GM19240 (cell line): Measurements from ENCODE around the gene IQCK.

Experiments used
- DNase-seq: peaks from one replicate; pipeline ENCODE4 v3.0.0; 2011; ENCODE audit warnings: low spot score; ENCODE audit not compliant: insufficient read length

The IQCK gene

DNA sequence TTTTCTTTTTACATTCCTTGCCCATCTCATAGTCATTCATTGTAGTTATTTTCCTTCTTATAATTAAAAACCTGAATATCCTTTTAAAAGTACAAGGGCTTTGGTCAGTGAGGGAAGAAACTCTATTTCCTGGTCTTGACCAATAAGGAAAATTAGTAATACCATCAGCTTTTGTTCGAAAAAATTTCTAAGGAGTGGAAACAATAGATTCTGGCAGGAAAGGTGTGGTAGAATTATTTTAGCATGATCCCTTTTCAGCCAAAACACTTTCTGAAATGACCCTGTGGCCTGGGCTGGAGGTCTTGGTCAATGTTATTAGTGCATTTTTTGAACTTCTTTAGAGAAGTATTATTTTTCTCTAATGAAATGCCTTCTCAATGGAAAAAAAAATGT, 36.6 kb downstream of the IQCK start:
- DNase-seq, result no peak

- no peak for DNase-seq
Observed at GRCh38 chr16:19755268-19755667, 37.2 kb downstream of the IQCK start.

DNA sequence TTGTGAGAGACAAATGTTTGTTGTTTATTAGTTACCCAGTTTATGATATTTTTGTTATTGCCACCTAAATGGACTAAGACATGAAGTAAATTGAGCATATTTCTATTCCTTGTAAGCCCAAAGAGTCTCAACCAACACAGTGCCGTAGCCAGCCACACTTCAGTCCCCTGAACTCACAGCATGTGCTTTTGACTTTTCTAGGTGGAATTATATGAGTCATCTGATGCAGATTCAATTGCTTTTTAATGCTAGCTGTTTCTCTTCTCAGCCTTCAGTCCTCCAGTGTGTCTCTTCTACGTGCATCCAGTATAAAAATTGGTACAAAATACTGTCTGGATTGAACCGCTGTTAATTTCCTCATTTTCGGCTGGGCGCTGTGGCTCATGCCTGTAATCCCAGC, 39.0 kb downstream of the IQCK start:
- DNase-seq, result no peak

- DNase-seq, result no peak
Observed at GRCh38 chr16:19757762-19758595, 39.9 kb downstream of the IQCK start.

DNA sequence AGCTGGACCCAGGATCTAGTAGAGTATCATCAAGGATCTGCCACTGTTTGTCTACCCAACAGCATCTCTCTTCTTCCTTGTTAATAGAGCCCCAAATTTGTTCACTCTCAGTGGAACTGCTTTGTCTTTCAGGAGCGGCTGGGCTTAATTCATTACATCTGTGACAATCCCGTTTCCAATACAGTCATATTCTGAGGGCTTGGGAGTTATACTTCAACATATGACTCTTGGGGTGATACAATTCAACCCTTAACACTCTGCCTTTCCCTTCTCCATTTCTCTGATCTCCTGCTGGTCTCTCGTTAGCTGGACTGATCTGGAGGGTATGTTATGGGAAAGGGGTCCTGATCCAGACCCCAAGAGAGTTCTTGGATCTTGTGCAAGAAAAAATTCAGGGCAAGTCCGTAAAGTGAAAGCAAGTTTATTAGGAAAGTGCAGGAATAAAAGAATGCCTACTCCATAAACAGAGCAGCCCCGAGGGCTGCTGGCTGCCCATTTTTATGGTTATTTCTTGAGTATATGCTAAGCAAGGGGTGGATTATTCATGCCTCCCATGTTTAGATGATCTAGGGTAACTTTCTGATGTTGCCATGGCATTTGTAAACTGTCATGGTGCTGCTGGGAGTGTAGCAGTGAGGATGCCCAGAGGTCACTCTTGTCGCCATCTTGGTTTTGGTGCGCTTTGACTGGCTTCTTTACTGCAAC, 42.4 kb downstream of the IQCK start:
- no peak for DNase-seq

DNA sequence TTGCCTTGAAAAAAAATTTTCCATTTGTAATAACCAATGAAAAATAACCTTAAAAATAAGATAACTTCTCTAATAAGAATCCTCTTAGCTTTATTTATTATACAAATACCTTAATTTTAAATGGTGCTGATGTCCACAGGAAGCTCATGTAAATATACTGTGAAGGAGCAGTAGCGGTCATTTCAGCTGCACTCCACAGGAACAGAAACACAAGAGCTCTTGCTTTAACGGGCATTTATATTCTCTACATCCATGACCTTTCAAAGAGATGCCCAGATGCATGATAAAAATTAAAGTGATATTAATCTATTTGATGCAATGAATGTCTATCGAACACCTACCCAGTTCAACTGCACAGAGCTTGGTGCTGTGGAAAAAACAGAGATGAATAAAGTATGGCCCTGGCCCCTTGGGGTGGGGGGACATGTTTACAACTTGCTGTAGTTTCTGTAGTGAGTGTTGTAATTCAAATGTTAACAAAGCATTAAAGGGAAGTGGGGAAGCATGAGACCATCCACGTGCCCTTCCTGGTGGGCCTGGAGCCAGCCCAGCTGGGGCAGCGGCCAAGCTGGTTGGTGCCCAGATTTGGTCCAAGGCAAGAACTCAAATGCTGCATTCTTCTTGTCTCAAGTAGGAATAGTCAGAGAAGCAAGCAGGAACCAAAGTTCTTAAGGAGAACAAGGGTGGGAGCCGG, 47.9 kb downstream of the IQCK start:
- no peak for DNase-seq

DNA sequence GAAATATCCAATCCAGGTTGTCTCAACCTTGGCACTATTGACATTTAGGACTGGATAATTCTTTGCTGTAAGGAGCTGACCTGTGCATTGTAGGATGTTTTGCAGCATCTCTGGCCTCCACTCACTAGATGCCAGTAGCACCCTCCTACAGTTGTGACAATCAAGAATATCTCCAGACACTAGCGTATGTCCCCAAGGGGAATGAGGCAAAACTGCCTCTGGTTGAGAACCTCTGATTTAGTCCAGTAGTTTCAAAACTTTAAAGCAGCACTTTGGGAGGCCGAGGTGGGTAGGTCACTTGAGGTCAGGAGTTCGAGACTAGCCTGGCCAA, 48.4 kb downstream of the IQCK start:
- DNase-seq, result no peak

DNA sequence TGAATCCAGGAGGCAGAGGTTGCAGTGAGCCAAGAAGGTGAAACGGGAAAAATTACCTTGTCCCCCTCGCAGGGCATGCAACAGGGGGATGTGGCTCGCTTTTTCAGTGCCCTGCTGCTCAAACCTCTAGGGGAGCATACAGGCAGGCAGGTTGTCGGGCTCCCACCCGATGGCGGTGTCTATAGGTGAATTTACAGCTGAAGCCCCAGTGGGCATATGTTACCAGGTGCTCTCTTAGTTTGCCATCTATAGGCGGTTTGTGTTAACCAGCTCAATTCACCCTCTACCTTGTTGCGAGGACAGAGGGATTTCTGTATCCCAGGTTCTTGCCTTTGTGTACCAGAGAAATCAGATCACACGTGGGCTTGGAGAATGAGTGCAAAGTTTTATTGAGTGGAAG, 48.9 kb downstream of the IQCK start:
- DNase-seq, result no peak

- no peak for DNase-seq
Observed at GRCh38 chr16:19767497-19767896, 49.4 kb downstream of the IQCK start.

- DNase-seq, result no peak
Observed at GRCh38 chr16:19769239-19769638, 51.2 kb downstream of the IQCK start.

DNA sequence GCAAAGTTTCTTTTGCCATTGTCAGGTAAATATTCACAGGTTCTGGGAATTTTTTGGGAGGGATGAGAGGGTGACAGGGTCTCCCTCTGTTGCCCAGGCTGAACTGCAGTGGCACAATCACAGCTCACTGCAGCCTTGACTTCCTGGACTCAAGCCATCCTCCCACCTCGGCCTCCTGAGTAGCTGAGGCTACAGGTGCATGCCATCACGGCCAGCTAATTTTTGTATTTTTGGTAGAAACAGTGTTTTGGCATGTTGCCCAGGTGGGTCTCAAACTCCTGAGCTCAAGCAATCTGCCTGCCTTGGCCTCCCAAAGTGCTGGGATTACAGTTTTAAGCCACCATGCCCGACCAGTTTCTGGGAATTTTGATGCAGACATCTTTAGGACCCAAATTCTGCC, 53.0 kb downstream of the IQCK start:
- DNase-seq, result no peak

DNA sequence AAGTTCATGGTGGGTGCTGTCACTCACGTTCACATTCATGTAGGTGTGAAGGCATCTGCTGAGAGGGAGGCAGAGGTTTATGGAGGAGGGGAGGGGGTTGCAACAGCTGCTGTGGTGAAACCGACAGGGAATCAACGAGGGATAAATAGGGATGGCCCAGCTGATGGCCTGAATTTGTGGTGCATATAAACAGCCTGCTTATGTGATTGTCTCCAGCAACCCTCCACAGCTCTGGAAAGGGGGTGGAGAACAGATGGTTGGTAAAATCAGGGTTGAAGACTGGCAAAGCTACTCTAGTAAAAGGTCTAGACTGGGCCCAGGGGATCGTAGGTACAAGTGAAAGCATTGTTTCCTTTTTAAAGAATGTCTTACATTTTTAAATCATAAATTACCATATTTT, 53.7 kb downstream of the IQCK start:
- DNase-seq, result no peak

DNA sequence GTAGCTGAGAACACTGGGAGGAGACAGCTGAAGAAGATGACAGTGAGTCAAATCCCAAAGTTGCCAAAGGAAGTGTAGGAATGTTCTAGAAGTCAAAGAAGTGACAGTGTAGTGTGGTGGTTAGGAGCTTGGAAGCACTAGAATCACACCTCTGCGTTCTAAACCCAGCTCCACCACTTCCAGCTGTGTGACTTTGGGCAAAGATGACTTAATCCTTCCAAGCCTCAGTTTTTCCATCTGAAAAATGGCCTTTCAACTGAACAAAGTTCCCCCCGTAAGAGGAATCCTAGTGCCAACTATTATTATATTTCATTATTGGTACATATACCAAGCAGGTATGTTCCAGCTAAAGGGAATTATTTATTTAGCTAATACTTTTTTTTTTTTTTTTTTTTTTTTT, 56.0 kb downstream of the IQCK start:
- no peak for DNase-seq

GRCh38 chr16:19776147-19776546, 58.1 kb downstream of the IQCK start:
- DNase-seq, result no peak

DNA sequence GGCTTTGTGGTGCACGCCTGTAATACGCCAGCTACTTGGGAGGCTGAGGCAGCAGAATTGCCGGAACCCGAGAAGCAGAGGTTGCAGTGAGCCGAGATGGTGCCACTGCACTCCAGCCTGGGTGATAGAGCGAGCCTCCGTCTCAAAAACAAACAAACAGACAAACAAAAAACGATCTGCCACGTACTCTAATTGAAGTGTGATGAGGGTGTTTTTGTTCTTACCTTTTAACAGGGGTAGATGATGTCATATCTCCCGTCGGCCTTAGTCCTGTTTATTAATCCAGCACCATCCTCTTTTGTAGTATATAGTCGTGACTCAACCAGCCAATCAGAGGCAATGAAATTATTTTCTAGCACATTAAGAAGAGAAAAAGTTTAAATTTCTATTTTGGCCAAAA, 58.5 kb downstream of the IQCK start:
- no peak for DNase-seq

DNA sequence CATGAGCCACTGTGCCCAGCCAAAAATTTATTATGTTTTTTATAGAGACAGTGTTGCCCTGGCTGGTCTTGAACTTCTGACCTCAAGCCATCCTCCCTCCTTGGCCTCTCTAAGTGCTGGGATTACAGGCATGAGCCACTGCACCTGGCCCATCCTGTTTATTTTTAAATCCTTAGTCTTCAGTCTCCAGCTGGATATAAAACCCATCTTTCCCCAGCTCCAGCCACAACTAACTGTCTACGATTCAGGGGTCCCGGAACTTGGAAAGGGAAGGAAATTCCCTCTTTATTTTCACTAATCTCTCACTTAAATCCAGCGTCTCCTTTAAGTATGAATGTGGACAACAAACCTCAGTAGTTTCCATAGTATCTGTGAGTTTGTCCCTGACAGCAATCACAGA, 62.2 kb downstream of the IQCK start:
- DNase-seq, result no peak

DNA sequence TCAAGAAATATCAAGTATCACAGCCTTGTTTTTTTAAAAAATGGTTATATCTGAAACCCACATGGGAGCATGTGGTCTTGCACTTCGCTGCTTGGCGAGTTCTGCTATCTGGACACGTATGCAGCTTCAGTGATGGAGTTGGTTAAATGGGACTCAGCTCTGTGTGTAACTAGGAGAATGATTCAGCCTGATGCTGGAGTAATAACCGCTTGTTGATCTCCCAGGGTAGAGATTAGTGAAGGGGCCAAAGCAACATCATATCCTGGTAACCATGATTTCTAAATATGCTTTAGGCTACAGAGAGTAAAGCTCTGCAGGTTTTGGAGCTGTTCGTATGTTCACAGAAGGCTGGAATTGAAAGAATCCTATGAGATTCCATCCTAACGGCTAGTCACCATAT, 63.2 kb downstream of the IQCK start:
- no peak for DNase-seq

GRCh38 chr16:19783363-19784182, 65.5 kb downstream of the IQCK start:
- no peak for DNase-seq

DNA sequence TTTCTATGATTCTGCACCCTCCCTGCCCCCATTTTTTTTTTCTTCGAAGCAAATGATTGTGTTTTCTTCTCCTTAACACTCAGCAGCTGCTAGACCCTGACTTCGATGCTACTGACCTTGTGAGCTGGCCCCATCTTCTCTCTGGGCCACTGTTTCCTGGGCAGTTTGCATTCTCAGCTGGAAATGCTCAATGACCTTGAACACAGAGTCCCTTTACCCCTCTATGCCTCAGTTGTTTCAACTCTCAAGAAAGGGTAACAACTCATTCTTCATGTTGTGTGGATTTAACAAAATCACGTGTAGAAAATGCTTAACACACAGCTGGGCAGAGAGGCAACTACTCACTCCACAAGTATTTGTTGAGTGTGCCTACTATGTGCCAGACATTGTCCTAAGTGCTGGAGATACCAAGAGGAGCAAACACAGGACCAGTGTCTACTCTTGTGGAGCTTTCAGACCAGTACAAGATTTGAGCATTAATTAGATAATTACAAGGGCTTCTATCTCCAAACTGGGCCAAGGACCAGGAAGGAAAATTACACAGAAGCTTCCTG, 66.2 kb downstream of the IQCK start:
- DNase-seq, result no peak

- DNase-seq, result no peak
Observed at GRCh38 chr16:19785081-19785480, 67.0 kb downstream of the IQCK start.

GRCh38 chr16:19785512-19786130, 67.5 kb downstream of the IQCK start:
- no peak for DNase-seq
